ENCODE measurements around the gene TAF4B. TPM values are rescaled to one million over a fixed set of nuclear protein-coding genes. Genes with fewer than 3 reads are reported as not detected.
"Not testable (repeated sequence)": the region's sequence is repeated elsewhere in the genome, so short reads cannot be mapped to it uniquely, and the experiment has no call there.

TAF4B gene
- total and polyA plus RNA-seq, 7 donors, result 0.46 to 10.9 (median 6.4) TPM

DNA sequence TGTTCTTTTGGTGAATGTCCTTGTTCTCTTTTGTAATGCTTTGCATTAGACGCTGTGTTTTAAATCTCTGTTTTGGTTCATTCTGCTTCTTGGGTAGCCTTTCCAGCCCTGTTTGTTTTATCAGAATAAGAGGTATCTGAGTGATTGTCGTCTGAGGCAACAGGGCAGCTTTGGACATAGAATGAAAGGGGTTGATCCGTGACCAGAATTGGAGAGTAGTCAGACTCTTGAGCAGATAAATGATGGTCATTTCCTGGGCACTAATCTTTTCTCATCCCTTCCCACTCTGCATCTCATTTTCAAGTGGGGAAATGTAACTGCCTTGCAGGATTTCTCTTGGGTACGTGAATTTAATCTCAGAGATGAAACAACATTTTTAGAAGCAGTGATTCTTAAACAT, 61.4 kb downstream of the TAF4B start:
- intact Hi-C loops (cut with DNase I), result no loop called here
- TF ChIP-seq EP300 (IDR thresholded peaks at IDR 0.05) (no peak), POLR2A (IDR thresholded peaks at IDR 0.05) (no peak), POLR2AphosphoS5 (IDR thresholded peaks at IDR 0.05) (no peak)
- TF ChIP-seq, protein P1, sequence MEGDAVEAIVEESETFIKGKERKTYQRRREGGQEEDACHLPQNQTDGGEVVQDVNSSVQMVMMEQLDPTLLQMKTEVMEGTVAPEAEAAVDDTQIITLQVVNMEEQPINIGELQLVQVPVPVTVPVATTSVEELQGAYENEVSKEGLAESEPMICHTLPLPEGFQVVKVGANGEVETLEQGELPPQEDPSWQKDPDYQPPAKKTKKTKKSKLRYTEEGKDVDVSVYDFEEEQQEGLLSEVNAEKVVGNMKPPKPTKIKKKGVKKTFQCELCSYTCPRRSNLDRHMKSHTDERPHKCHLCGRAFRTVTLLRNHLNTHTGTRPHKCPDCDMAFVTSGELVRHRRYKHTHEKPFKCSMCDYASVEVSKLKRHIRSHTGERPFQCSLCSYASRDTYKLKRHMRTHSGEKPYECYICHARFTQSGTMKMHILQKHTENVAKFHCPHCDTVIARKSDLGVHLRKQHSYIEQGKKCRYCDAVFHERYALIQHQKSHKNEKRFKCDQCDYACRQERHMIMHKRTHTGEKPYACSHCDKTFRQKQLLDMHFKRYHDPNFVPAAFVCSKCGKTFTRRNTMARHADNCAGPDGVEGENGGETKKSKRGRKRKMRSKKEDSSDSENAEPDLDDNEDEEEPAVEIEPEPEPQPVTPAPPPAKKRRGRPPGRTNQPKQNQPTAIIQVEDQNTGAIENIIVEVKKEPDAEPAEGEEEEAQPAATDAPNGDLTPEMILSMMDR (IDR thresholded peaks at IDR 0.05), result no peak
- WGBS, 2 donors, result 92% methylated on average over 4 of the region's 4 CpGs

DNA sequence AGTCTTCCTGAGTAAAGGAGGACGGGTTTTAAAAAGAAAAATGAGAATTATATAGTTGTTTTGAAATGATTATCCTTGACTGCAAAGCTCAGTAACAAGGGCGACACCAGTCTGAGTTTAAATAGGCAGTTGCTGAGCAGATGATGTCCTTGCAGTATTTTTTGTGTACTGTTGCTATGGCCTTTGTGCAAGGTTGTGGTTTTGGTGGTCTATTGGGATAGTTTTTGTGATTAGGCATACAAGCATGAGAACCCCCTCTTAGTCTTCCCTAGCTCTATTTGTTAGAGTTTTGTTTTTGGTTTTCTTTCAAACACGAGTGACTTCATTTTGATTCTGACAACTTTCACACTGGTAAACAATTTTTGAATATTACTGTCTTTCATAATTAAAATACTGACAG, 64.1 kb downstream of the TAF4B start:
- Histone ChIP-seq H3K4me3 (no peak overlapping the region), H3K27ac (no peak overlapping the region), H3K4me1 (no peaks in the 10 kb centered on the region), H3K27me3 (no peaks in the 10 kb centered on the region), H3K36me3 (peaks cover 0 to 14% (median 0%) of the 10 kb centered on the region in 4 donors), H3K9me3 (no peaks in the 10 kb centered on the region)
- DNase-seq, result no peak
- 84 to 87% methylated on average over 3 of the region's 3 CpGs for WGBS, 2 donors
- TF ChIP-seq POLR2A (IDR thresholded peaks at IDR 0.05) (no peak), POLR2AphosphoS5 (IDR thresholded peaks at IDR 0.05) (no peak), EP300 (IDR thresholded peaks at IDR 0.05) (no peak)
- TF ChIP-seq, protein P1 (IDR thresholded peaks at IDR 0.05), result no peak
- intact Hi-C loops (cut with DNase I), result no loop called here

More for the DNA sequence above, 61.4 kb downstream of the TAF4B start:
- no peaks in the 10 kb centered on the region for H3K27me3 ChIP-seq
- H3K4me3 ChIP-seq, result no peak overlapping the region
- H3K4me1 ChIP-seq, result no peaks in the 10 kb centered on the region
- no peak overlapping the region for H3K27ac ChIP-seq
- no peaks in the 10 kb centered on the region for H3K9me3 ChIP-seq
- H3K36me3 ChIP-seq, result peaks cover 0 to 24% (median 0%) of the 10 kb centered on the region in 4 donors
- DNase-seq, result no peak

DNA sequence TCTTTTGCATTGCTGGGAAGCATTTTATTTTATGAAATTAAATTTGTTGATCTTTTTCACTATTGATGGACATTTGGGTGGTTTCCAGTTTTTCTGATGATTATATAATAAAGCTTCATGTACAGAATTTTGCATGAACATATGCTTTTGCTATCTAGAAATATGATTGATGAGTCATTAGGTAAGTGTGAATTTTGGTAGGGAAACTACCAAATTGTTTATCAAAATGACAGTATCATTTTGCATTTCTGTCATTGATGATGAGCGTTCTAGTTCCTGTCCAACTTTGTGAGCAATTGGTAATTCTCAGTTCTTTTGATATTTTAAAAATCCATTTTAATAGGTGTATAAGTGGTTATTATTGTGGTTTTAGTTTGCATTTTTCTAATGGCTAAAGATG, 67.7 kb downstream of the TAF4B start:
- H3K27ac ChIP-seq, result no peak overlapping the region
- intact Hi-C loops (cut with DNase I), result no loop called here
- 81 to 91% methylated on average over 1 of the region's 1 CpG for WGBS, 2 donors
- H3K4me1 ChIP-seq, result no peaks in the 10 kb centered on the region
- TF ChIP-seq, protein P1 (IDR thresholded peaks at IDR 0.05), result no peak
- no peak for TF ChIP-seq POLR2A (IDR thresholded peaks at IDR 0.05)
- no peak for TF ChIP-seq EP300 (IDR thresholded peaks at IDR 0.05)
- no peak for TF ChIP-seq POLR2AphosphoS5 (IDR thresholded peaks at IDR 0.05)
- no peaks in the 10 kb centered on the region for H3K9me3 ChIP-seq
- no peak overlapping the region for H3K4me3 ChIP-seq
- DNase-seq, result no peak
- H3K36me3 ChIP-seq, result peaks cover 0 to 4% (median 0%) of the 10 kb centered on the region in 4 donors
- no peaks in the 10 kb centered on the region for H3K27me3 ChIP-seq

DNA sequence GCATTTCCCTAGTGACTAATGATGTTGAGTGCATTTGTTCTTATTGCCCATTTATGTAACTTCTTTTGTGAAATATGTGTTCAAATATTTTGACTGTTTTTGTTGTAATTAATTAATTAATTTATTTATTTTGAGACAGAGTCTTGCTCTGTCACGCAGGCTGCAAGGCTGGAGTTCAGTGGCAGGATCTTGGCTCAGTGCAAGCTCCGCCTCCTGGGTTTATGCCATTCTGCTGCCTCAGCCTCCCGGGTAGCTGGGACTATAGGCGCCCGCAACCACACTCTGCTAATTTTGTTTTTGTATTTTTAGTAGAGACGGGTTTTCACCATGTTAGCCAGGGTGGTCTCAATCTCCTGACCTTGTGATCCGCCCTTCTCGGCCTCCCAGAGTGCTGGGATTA, 71.9 kb downstream of the TAF4B start:
- no peak overlapping the region for H3K4me3 ChIP-seq
- no peaks in the 10 kb centered on the region for H3K27me3 ChIP-seq
- no peaks in the 10 kb centered on the region for H3K36me3 ChIP-seq
- intact Hi-C loops (cut with DNase I), result no loop called here
- H3K4me1 ChIP-seq, result no peaks in the 10 kb centered on the region
- no peak for DNase-seq
- H3K27ac ChIP-seq, result no peak overlapping the region
- TF ChIP-seq, protein P1 (IDR thresholded peaks at IDR 0.05), result no peak
- TF ChIP-seq POLR2A (IDR thresholded peaks at IDR 0.05) (no peak), POLR2AphosphoS5 (IDR thresholded peaks at IDR 0.05) (no peak), EP300 (IDR thresholded peaks at IDR 0.05) (no peak)
- no peaks in the 10 kb centered on the region for H3K9me3 ChIP-seq
- WGBS, 2 donors, result 93 to 96% methylated on average over 8 of the region's 8 CpGs

DNA sequence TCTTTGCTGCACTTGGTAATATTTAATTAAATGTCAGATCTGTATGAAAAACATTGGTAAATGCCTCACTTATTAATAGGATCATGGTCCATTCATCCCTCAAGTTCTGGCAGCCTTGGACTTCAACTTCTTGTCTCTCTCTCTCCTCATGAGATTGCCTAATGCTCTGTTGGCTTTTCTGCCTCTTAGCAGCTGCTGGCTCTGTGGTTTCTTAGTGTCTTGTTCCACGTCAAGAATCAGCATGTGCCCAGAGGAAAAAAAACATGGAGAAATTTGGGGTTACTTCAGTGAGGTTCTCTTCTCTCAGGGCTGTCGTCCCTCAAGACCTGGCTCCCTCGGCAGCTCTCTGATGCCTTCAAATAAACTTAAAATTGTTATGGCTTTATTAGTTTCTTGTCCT, 75.4 kb downstream of the TAF4B start:
- Histone ChIP-seq H3K27ac (no peak overlapping the region), H3K9me3 (no peaks in the 10 kb centered on the region), H3K36me3 (no peaks in the 10 kb centered on the region), H3K4me3 (no peak overlapping the region), H3K27me3 (no peaks in the 10 kb centered on the region), H3K4me1 (no peaks in the 10 kb centered on the region)
- DNase-seq, result no peak
- 77 to 78% methylated on average over 3 of the region's 3 CpGs for whole genome bisulfite sequencing, 2 donors
- intact Hi-C loops (cut with DNase I), result loop anchor here (10.0 kb wide), 1 partner anchor 343 kb away; no protein-coding TSS in a partner anchor
- no peak for TF ChIP-seq EP300 (IDR thresholded peaks at IDR 0.05)
- no peak for TF ChIP-seq POLR2AphosphoS5 (IDR thresholded peaks at IDR 0.05)
- TF ChIP-seq, protein P1 (IDR thresholded peaks at IDR 0.05), result no peak
- no peak for TF ChIP-seq POLR2A (IDR thresholded peaks at IDR 0.05)

DNA sequence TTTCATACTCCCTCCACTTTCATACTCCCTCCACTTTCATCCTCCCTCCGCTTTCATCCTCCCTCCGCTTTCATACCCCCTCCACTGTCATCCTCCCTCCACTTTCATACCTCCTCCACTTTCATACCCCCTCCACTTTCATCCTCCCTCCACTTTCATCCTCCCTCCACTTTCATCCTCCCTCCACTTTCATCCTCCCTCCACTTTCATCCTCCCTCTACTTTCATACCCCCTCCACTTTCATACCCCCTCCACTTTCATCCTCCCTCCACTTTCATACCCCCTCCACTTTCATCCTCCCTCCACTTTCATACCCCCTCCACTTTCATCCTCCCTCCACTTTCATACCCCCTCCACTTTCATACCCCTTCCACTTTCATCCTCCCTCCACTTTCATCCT, 77.0 kb downstream of the TAF4B start:
- not testable (repeated sequence) for H3K4me3 ChIP-seq, H3K4me1 ChIP-seq, H3K9me3 ChIP-seq, H3K27me3 ChIP-seq, H3K36me3 ChIP-seq, H3K27ac ChIP-seq, DNase-seq
- 76 to 99% methylated on average over 2 of the region's 2 CpGs for WGBS, 2 donors
- intact Hi-C loops (cut with DNase I), result loop anchor here (10.0 kb wide), 1 partner anchor 342 kb away; no protein-coding TSS in a partner anchor

Data from sigmoid colon (tissue), 7 donors.